GM18517 (cell line): Measurements from ENCODE around the gene CD79A.
"Not testable (repeated sequence)": the region's sequence is repeated elsewhere in the genome, so short reads cannot be mapped to it uniquely, and the experiment has no call there.

Source experiments
- ATAC-seq: cut with Tn5 transposase; IDR thresholded peaks from one replicate; pipeline ENCODE4 v1.9.1; 2021; ENCODE audit warnings: mild to moderate bottlenecking, moderate library complexity; ENCODE audit not compliant: unreplicated experiment

The CD79A gene

DNA sequence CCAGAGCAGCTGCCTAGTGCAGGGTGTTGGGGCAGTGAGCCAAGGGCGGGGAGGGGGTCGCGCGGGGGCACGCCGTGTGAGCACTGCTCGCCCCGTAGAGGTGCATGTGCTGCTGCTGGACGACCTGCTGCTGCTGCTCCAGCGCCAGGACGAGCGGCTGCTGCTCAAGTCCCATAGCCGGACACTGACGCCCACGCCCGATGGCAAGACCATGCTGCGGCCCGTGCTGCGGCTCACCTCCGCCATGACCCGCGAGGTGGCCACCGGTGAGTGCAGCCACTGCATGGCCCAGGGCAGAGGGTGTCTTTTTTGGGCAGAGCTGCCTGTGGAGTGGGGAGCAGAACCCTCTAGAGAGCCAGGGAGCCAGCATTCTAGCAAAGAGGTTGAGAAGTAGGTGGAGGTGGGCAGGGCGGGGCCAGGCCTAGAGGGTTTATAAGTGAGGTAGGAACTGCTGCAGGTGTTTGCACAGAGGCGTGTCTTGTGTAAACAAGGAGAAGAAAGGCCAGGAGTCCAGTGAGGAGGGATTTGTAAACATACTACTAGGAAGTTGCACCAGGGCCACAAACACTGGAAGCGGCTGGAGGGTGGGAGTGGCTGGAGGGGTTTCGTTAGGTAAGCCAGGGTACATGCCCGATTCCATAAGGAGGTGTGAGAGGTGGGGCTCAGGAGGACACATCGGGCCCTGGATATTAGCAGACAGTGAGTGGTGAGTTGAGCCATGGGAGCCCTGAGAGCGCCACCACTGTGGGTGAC lies 27.2 kb downstream of the CD79A start:
- ATAC-seq = no peak

DNA sequence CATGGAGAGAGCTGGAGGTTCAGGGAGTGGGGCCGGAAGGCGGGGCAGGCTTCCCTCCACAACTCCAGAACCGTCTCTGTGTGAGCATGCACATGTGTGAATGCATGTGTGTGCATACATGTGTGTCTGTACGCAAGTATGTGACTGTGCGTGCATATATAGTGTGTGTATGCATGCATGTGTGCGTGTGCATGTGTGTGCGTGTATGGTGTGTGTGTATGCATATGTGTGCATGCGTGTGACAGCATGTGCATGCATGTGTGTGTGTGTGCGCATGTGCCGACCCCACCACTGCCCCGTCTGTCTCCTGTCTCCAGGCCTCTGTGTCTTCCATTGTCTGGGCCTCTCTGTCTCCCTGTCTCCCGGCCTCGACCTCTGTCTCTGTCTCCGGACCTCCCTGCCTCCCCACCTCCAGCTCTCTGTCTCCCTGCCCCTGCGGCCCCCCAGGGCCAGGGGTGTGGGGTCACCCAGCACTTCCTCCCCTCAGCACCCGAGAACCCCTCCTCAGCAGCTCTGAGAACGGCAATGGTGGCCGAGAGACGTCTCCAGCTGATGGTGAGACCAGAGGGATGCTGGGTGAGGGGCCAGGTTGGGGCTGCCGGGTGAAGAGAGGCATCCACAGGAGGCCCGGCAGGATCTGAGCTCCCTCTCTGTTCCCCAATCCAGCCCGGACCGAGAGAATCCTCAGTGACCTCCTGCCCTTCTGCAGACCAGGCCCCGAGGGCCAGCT lies 28.4 kb downstream of the CD79A start:
- ATAC-seq = no peak

DNA sequence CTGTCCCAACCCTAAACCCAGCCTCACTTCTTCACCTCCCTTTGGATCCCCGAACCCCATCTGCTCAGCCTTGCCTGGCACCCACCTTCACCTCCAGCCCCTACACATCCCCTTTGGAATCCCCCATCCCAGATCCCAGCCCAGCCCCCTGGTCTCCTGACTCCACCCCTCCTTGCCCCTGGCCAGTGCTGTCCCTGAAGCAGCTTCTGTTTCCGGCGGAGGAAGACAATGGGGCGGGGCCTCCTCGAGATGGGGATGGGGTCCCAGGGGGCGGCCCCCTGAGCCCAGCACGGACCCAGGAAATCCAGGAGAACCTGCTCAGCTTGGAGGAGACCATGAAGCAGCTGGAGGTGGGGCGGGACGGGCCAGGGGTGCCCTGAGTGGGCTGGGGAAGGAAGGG lies 29.2 kb downstream of the CD79A start:
- ATAC-seq = no peak

DNA sequence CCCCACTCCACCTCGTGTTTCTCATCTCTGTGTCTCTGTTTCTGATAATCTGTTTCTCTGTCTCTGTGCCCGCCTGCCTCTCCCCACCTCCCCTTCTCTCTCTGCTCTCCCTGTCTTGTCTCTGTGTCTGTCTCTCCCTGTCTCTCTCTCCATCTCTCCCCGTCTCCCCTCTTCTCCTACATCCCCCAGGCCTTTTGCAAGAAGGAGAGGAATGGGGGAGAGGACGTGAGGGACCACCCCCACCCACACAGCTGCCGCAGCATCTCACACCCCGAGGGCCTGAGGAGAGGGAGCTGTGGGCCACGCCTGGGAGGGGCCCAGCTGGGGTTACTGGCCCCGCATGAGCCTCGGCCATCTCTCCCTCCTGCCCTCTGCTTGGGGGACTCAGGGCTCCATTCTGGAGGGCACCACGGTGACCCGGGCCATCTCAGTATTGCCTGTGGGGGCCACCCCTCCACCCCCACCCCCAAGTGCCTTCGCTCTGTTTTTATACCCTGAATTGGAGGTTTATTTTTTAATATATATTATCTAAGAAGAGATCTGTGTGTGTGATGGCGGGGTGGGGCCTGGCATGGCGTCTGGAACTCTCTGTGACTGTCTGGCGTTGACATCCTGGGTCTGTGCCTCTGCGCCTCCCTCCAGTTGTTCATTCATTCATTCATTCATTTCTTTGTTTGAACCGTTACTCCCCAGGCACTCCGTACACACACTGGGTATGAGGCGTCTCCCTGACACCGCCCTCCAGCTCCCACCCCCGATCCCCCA lies 30.0 kb downstream of the CD79A start:
- ATAC-seq = no peak

DNA sequence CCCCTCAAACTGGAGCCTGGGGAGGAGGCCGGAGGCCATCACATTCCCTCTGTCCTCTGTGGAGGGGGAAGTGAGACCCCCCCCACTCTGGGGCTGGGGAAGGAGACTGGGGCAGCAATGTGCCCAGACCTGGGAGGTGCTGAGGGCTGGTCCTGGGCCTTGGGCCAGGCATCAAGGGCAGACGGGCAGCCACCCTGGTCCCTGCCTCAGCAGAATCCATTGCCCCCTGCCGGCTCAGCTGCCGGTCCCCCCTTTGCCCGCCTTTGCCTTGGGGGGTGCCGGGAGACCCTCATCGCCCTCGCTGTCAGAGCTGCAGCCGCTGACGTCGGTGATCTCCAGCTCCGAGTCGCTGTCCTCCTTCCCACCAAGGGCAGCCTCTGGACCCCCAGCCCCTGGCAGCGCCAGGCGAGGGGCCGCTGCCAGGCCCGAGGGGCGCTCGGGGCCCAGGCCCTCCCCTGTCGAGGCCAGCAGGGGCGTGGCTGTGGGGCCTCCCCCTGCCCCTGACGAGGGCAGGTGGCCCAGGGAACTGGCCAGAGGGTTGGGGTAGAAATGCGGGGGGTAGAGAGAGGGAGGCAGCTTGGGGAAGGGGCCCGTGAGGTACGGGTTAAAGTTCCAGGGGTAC lies 31.0 kb downstream of the CD79A start:
- no peak for ATAC-seq

DNA sequence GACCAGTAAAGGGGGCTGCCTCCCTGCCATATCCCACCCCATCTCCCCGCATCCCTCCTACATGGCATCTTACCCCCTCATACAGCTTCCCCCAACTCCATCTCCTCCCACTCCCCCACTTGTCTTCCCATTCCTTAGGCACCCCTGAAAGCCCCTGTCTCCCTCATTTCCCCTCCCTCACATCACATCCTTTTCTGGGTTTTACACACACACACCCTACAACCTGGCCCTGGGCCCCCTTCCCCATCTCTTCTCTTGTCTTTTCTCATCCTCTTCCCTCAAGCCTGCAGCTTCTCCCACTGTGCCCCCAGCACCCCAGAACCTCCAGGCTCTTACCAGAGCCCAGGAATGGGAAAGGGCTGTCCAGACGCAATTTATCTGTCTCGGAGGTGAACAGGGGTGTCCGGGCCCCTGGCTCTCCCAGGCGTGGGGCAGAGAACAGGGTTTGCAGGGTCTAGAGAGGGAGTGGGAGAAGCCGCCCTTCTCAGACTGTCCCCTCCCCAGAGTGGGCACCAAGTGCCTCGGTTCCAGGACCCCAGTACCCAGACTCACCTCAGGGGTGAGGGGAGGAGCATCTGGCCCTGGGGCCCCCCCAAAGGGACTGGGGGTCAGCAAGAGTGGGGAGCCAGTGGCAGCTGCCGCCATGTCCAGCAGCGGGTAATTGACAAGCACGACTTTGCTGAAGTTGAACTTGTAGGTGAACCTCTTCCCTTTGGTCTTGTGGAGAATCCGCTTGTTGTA lies 31.8 kb downstream of the CD79A start:
- ATAC-seq = no peak

DNA sequence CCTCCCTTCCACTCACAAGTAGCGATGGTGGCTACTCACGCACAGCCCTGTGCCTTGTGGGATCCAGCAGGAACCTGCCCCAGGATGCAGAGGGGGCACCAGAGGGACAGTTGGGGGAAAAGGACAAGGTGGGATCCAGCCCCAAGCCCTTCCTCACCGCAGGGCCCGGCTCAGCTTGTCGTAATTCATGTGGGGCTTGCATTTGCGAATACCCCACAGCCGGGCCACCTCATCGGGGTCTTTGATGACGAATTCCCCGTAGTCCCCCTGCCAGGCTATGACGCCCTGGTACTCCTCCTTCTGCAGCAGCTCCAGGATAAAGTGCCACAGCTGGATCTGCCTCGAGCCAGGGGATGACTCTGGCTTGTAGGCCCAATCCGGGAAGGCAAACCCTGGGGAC lies 32.6 kb downstream of the CD79A start:
- no peak for ATAC-seq

DNA sequence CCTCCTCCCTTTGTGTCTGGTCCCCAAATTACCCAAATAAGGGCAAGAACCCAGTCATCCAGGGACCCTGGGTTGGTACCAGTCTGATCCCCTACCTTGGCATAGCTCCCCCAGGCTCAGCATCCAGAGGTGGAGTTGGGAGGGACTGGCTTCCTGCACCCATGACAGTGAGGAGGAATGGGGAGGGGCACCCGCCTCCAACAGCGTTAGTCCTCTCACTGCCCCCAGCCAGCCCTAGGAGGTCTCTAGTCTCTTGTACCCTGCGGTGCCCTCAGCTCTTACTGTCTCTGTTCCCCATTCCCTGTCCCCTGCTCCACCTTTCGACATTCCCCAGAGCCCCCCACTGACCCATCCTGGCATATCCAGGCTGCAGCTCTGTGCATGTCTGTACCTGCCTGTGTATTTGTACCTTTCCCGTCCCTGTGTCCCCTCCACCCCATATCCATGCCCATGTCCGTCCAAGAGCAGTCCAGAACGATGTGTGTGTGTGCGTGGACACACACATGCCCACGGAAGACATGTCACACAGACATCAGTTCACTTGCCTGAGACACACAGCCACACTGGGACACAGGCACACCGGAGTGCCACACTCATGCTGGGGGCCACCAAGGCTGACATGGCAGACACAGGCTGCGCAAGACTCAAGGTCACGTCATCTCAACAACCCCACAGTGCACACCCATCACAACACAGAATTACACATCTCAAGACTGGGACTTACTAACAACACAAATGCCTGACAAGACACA lies 33.3 kb downstream of the CD79A start:
- ATAC-seq = no peak

DNA sequence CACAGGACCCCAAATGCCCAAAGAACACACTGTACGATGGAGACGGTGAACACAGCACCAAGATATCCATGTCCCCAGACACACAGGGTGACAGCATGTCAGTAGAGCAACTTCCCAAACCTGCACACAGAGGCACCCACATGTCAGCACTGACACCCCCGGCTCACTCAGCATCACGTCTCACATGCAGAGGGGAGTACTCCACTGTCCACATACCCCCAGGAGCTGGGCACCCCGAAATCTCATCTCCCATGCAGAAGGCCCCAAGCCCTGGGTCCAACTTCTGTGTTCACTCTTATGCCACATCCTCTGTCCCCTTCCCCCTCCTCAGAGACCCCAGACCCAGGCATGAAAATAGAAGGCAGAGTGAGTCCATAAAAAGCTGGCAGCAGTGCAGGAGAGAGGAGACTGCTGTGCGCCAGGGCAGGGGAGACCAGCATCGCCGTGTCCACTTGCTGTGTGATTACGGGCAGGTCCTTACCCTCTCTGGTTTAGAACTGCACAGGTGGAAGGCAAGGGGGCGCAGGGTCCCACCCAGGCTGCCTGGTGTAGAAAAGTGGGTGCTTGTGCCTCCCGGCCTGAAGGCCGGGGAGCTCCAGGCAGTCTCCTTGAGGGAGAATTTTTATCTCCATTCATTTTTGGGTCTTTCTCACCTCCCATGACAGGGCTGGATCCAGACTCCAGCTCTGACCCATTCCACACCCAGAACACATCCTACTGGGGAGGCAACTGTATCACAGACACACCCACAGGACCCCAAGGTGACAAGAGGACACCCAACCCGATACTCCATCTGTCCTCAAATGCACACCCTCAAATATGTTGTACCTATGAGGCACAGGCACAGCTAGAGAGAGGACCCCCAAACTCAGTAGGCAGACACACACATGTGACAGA lies 34.2 kb downstream of the CD79A start:
- ATAC-seq = no peak

DNA sequence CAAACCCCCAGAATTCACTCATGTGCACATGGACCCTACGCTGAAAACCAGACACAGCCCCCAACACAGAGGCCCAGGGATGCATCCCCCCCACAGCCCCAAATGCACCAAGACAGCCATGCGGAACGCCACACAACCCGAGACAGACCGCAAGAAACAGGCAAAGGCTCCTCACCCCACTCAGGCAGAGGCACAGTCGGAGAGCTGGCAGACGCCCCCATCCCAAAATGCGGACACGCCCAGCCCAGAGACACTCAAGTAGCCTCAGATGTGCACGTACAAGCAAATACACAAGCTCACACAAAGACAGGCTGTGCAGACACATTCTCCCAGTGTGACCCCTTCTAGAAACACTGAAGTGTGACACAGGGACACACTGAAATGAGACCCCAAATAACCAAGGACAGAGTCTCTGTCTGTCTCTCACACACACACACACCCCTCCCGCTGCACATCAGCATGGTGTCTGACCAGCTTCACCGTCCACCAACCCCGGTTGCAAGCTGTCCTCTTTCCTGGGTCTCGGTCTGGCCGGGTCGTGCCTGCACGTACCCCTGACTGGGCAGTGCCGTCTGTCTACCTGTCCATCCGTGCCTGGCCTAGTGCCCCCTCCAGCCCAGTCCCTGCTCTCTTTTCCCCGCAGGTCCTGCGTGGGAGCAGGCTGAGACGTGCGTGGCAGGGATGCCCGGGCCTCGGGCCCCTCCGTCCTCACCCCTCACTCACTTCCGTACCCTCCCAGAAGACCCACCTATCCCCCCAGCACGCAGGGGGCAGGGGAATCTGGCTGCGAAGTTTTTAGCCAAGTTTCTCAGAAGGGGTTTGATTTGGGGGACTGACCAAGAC lies 35.0 kb downstream of the CD79A start:
- ATAC-seq = no peak

DNA sequence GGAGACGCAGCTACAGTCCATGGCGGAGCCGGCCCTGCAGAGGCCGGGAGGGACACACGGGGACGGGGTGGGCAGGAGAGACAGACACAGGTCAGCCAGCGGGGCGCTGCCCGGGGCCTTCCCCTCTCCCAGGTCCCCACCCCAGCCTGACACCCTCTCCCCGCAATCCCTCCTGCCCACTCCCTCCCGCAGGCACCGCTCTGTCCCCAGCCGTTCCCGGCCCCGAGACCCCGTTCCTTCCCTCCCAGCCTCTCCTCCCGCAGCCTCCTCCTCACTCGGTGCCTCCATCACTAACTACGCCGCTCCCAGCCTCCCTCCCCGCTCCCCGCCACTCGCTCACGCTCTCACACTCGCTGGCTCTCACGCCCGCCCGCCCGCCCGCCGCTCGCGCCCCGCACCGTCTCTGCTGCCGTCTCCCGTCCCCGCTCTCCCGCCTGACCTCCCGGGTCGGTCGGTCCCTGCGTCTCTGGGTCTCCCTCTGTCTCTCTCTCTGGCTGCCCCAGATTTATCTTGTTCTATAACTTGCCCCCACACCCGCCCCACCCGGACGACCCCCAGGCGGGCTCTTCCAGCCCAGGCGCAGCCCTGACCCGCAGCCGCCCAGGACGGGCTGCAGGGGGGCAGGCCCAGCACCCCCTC lies 35.9 kb downstream of the CD79A start:
- no peak for ATAC-seq

DNA sequence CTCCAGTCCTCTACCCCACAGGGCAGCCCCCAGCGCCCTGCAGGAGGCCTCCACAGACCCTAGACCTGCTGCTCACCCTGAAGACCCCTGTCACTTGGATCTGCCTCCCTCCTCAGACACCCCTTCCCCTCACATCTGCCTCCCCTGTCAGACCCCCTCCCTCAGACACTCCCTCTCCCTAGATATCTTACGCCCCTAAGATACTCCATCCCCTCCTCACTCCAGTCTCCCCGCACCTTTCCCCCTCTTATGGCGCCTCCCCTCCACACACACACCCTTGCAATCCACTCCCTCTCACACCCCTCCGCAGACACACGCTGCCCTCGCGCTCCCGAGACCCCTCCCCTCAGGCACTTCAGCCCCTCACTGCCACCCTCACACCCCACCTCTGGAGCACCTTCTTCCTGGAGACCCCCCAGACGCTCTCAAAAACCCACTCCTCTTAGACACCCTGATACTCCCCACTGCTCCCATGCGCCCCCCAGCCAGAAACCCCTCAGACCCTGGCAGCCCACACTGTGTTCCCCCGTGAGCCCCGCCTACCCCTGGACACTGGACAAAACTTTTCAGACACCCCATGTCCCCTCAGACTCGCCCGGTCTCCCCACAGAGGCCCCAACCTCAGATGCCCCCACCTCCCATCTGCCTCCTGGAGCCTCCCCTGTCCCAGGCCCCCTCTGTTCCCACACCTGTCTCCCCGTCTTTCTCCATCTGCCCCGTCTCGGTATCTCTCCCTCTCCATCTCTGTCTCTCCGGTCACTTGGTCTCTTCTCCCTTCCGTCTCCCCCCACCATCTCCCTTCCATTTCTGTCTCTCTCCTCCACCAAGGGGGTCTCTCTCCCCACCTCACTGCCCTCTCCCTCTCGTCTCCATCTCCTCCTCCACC lies 36.7 kb downstream of the CD79A start:
- no peak for ATAC-seq

DNA sequence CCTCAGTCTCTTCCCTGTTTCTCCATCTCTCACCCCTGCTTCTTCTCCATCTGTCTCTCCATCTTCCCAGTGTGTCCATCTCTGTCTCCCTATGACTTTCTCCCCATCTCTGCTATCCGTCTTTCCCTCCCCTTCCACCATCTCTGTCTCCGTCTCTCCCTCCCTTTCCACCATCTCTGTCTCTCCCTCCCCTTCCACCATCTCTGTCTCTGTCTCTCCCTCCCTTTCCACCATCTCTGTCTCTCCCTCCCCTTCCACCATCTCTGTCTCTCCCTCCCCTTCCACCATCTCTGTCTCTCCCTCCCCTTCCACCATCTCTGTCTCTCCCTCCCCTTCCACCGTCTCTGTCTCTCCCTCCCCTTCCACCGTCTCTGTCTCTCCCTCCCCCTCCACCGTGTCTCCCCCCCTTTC lies 37.4 kb downstream of the CD79A start:
- ATAC-seq = not testable (repeated sequence)

DNA sequence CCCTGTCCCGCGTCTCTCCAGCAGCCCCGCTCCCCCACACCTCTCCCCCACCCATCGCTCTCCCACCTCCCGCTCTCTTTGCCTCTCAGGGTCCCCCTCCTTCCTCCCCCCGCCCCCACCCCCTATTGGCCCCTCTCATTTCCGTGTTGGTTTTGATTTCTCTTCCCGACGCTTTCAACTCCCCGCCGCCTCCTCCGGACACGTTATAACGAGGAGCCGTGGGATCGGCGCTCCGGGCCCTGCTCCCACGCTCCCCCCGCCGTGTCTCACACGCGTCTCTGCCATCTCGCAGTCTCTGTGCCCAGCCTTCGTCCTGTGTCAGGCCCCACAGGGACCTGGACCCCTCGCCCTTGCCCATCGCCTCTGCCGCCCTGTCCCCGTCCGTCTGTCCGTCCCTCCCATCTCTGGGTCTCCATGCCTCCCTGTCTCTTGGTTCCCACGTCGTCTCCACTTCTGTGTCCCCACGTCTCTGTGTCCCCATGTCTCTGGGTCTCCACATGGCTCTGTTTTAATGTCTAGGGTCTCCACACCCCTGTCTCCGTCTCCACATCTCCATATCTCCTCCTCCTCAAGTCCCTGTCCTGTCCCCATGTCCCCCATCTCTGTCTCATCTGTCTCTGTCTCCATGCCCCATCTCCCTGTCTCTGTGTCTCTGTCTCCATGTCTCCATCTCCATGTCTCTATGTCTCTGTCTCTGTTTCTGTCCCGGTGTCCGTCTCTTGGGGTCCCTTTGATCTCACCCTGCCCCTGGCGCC lies 38.1 kb downstream of the CD79A start:
- no peak for ATAC-seq

DNA sequence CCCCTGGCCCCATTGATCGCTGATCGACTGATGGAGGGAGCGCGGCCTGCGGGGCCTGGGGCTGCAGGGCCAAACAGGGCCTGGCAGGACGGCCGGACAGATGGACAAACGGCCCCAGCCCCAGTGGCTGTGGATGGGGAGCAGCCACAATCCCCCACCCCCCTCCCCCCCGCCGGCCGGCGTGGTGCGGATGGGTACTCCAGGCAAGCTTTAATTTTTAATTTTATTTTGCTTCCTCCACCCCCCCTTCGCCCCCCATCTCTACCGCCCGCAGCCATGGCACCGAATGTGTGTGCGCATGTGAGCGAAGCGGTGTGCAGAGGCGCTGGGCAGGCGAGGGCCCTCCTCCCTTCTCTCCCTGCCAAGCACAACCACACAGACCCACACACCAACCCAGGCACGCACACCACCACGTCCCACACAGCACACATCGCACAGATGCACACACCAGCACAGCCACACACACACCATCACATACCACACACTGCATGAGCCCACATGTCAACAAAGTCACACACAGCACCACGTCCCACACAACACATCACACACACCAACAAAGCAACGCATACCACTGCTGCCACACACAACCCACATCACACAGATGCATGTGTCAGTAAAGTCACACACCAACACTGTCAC lies 38.8 kb downstream of the CD79A start:
- ATAC-seq = no peak
